SHP77 (cell line): ENCODE data around the gene PARP12.
A peak's percentile ranks its signal among the peaks of the same experiment; 100 is the strongest.

Source experiments
- DNase-seq, 2 experiments: peaks; one replicate each; lab custom pipeline; 2025; lab: John Stamatoyannopoulos, UW

Gene PARP12

DNA sequence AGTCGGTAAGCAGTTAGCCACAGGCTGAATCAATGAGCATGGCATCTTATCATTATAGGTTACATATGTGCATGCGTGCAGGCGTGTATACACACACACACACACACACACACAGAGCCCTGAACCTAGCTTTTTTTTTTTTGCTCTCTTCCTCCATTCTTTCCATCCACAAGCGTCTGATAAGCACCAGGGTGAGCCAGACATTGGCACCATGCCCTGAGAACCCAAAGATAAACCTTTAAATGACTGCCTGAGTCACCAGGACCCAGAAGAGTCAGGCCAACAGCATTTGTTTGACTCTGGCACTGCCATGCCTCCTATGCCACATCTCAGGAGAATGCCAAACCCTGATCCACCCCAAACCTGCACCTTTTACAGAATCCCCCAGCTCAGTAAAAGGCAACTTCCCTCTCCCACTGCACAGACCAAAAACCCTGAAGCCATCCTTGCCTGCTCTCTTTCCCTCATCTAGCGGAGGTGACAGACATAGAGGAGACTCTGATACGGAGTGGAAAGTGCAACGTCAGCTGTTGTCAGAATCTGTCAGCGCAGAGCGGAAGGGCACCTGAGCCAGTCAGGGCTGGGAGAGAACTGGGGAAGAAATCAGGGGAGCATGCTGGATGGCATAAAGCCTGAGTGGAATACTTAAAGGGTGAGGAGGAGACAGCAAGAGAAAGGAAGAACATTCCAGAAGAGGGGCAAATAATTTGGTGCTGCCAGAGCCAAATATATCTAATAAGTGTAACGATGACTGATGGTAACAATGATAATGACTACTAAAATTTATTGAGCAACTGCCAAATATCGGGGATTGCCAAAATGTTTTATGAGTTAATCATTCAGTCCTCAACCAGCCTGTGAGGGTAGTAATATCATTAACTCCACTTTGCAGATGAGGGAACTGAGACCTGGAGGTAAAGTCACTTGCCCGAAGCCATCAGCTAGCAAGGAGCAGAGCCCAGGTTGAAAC is 3.2 kb downstream of the PARP12 start:
- no peak for DNase-seq

DNA sequence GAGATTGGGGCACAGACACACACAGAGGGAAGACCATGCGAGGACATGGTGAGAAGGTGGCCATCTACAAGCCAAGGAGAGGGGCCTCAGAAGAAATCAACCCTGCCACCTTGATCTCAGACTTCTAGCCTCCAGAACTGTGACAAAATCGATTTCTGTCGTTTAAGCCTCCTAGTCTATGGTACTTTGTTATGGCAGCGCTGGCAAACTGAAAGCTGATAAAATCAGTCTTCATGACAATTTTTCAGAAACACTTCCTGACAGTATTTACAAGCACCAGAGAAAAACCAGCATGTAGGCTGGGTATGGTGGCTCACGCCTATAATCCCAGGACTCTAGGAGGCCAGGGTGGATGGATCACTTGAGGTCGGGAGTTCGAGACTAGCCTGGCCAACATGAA is 4.2 kb downstream of the PARP12 start:
- no peak for DNase-seq

DNA sequence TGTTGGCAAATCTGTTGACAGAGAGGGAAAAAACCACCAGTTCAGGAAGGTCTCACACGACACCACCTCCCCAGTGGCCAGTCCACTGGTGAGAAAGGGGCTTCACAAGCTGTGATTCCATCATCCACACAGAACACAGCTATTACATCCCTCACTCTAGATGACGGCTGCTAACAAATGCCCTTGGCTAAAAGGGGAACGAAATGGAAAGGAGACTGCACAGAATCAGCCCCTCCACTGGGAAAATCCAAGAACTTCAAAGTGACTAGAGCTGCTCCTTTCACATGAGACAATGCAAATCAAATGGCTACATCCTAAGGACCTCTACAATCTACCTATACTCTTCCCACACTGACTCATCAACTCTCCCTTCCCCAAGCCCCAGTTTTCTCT is 5.6 kb downstream of the PARP12 start:
- no peak for DNase-seq

DNA sequence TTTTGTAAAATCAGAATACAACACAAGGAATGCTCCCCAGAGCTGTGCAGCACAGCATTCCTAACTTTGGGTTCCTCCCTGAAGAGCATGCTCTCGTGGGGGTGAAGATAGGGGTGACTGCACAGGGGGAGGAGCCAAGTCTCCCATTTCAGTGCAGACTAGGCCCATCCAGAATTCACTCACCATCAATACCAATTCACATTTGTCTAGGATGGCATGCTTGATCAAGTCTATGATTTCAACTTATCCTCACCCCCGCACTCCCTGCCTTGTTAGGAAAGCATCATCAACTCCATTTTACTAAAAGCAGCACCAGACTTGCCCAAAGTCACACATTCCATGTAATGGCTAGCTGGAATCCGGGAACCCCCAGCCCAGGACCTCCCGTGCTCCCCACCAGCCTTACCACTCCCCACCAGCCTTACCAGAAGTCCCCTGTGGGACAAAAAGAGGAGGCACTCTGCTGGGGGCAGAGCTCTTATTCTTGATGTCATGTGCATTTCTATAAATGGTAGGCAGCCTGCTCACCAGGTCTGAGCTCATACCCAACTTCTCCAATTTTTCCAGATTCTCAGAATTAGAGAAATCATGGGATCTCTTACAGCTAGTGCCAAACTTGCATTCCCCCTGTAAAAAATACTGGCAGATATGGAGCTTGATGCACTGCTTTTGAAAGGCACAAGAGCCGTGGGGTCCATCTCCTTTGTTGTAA is 6.2 kb downstream of the PARP12 start:
- DNase-seq = no peak

DNA sequence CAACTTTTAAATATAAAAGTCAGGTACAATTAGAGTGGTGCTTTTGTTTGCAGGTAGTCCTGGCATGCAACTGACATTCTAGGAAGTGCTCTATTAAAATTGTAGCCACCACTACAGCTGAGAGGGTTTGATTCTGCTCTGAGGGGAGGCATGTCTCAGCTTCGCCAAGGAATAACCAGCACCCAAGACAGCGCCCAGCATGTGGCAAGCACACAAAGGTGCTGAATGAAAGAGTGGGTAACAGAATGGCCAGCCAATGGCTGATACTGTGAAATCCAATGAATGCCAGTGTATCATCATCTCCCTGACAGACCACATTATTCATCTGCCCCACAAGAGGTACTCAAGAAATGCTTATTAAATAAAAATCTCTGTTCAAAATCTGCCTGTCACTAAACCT is 6.9 kb downstream of the PARP12 start:
- DNase-seq = no peak

DNA sequence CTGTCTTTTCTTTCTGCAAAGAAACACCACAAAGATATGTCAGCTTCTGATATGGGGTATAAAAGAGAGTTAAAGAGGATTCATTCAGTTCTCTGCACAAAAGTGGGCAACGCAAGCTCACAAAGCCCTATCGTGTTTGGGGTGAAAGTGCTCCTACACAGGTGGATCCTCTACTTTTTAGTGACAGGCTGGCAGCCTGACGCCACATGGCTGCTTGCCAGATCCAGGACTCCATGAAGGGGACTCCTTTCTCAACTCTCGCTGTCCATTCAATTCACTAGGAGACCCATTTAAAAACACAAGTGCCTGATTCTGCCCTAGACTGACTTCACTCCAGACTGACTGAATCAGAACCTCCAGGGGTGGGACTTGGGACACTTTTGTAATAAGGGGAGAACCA is 8.0 kb downstream of the PARP12 start:
- DNase-seq = no peak

DNA sequence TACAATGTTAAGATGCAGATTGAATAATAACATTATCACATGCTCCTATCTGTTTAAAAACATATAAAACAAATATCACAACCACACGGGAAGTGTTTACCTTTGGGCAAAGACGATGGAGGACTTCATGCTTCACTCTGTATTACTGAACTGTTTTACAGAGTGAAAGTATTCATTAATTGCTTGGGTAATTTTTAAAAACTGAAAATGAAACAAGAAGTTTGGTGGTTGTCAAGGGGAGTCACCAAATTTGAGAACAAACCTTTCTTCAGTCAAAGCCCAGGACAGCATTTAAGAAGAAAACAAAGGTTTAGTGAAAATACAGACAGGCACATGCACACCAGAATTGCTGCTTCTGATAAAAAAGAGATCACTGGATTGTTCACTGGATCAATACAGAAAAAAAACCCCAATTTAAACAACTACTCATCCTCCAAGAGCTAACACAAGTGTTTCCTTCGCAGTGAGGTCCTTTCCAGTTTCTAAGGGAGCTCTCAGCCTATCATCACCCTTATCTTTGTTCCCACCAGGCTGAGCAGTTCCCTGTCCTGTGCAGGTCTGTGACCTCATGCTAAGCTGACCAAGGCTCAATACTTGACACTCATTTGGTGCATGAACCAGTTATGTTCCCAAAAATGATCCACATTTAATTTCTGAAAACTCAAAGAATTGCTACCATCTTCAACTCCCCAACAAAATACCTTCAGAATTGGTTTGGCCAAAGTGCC is 8.8 kb downstream of the PARP12 start:
- no peak for DNase-seq

DNA sequence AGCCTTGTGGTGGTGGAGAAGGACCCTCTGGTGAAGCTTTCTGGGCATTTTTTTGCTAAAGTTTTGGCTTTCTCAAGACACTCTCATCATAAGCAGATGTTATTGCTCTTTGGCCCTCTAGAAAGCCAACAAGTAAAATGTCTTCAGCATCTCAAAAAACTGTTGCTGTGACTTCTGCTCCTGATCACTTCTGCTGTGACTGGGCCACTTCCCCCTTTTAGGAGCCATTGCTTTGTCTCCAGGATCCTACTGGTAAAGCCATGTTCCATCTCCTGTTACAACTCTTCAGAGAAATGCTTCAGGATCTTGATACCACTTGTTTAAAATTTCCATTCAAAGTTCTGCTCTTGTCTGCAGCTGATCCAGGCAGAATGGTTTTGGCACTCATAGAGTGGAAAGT is 10.9 kb downstream of the PARP12 start:
- DNase-seq = no peak

DNA sequence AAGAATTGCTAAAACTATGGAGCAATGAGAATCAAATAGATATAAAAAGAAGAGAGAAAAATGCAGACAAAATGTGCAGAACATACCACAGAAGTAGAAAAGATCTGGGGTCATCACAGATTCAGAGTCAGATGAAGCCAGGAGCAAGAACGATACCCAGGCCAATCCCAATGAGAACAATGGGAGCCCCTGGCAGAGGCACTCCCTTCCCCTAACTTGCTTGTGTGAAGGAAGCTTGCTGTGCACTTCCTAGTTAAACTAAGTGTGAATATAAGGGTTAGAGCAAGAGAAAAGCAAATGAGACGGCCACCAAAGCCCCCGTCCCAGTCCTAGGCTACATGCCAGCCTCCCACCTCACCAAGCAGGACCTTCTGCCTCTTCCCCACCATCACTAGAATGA is 12.7 kb downstream of the PARP12 start:
- no peak for DNase-seq

DNA sequence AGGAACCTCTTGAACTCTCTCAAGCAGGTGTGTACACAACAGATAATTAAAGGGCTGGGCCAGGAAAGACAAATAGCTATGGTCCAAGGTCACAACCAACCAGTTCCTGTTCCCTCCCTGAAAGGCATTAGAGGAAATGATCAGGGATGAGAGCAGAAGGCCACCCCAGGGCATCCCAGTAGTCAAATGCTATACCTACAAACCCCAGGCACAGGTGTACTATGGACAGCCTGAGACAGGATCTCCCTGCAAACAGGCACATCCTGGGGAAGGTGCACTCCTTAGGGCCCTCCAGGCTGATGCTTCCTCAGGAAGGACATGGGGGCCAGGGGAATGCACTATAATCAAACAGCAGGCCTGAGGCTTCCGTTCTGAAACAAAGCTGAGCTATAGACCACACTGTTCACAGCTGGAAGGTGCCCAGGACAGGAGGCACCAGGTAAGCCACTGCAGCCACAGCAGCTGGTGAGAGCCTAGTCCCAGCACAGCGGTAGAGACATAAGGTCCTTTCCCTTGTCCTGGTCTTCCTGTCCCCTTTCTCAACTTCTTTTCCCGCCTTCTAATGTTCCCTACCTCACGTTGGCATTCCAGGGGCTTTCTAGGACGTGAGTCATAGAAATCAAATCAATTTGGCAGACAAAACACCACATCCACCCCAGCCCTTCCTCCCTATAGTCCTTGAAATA is 13.3 kb downstream of the PARP12 start:
- DNase-seq = peak; percentile 28 to 37

DNA sequence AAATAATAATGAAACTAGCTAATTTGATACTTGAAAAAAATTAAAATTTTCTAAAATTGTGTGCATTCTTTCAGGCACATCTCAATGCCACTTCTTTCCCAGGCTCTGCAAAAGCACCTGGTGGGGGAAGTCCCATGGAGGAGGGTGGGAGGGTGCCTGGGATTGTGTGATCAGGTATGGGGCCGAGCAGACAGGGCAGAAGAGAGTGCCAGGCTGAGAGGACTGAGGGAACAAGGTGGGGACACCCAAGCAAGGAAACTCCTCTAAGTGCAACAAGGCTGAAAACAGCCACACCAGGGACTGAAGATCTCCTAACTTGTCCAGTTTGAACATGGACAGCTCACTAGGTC is 13.8 kb downstream of the PARP12 start:
- no peak for DNase-seq

DNA sequence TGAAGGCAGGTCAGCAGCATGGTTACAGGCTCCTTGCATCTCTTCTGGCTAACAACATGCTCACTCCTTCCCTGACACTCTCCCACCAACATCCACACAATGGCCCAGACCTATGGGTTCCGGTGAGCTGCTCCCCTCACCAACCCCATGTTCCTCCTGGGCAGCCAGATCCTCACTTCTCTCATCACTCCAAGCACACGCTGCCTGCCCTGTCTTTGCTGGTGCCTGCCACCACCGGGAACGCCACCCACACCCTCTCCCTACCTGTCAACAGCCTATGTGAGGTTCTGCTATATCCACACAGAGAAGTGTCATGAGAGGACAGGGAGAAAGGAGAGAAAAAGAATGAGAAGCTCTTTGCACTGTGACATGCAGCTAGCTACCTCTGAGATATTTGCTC is 14.6 kb downstream of the PARP12 start:
- no peak for DNase-seq

DNA sequence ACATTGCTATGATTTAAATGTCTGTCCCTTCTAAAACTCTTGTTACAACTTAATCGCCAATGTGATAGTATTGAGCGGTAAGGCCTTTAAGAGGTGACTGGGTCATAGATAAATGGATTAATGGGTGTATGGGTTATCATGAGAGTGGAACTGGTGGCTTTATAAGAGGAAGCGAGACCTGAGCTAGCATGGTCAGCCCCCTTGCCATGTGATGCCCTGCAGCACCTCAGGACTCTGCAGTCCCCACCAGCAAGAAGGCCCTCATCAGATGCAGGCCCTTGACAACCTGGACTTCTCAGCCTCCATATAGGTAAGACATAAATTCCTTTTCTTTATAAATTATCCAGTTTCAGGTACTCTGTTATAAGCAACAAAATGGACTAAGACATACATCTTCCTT is 15.6 kb downstream of the PARP12 start:
- DNase-seq = no peak

DNA sequence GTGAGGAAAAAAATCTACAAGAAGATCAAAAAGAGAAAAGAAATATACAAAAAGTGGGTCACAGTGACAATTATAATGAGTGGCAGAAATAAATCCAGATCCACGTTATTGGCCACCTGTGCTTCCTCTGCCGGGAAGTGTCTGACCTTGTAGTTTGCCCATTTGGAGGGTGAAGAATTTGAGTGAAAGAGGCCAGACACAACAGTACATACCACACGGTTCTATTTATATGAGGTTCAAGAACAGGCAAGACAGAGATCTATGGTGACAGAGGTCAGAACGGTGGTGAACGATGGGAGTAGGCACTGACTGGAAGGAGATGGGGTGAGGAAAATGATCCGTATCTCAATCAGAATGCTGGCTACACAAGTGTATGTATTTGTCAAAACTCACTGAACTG is 17.1 kb downstream of the PARP12 start:
- DNase-seq = no peak

DNA sequence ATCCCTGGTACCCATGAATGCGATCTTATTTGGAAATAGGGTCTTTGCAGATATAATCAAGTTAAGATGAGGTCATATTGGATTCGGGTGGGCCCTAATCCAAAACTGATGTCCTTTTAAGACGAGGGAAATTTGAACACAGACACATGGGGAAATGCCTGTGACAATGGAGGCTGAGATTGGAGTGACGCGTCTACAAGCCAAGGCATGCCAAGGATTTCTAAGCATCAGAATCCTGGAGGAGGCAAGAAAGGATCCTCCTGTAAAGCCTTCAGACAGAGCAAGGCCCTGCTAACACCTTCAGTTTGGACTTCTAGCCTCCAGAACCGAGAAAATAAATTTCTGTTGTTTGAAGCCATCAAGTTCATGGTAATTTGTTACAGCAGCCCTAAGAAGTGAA is 18.5 kb downstream of the PARP12 start:
- DNase-seq = no peak

DNA sequence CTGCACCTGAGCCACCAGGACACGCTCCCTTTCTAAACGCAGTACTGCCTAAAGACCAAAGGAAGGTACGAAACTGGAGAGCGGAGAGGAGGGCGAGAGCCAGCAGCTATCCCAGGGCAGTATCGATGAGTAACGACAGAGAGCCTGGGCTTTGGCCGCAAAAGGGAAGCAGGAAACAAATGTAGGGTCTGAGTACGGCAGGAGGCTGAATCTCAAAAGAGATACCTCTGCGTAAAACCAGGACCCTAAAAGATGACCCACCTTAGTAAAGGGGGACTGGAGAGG is 20.4 kb downstream of the PARP12 start:
- no peak for DNase-seq

DNA sequence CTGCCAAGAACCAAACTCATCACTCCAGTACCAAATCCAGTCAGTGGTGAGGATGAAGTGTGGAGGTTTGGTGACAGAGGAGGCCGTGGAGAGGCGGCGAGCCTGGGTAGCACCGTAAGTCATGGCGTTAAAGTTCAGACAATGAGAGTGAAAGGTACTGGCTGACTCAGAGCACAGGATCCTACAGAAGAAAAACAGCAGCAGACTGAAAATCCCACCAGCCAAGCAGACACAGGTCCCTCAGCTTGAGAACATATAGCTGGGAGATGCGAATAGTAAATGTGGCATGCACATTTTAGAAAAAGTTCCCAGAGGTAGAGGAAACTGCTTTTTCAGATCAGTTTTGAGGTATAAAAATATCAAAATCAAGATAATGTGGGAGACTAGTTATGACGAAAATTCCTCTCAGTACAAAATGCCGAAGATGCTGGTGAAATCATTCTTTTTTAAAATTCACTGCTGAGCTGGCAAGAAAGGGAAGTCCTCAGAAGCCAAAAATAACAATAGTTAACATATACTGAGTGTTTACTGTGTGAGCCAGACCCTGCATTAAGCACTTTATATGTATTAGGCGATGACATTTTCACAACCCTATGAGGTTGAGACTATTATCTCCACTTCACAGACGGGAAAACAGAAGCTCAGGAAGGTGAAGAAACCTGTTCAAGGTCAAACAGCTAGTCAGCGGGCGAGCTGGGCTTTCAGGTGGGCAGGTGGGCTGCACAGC is 20.9 kb downstream of the PARP12 start:
- DNase-seq = no peak

DNA sequence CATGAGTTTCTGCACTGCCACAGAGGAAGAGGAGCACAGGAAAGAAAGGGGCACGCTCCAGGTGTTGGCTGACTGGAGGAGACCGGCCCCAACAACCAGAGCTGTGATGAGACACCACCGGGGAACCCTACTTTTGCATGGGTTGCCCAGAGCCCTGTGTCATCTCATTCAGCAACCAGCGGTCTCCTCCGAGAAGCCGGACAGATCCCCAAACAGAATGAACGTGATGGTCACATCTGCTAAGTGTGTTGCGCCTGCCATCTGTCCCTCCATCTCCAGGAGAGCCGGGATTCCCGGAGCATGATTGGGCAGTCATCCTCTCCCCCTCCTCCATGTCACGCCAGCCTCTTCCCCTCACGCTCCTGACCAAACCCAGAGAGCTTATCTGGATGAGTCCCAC is 22.9 kb downstream of the PARP12 start:
- no peak for DNase-seq

DNA sequence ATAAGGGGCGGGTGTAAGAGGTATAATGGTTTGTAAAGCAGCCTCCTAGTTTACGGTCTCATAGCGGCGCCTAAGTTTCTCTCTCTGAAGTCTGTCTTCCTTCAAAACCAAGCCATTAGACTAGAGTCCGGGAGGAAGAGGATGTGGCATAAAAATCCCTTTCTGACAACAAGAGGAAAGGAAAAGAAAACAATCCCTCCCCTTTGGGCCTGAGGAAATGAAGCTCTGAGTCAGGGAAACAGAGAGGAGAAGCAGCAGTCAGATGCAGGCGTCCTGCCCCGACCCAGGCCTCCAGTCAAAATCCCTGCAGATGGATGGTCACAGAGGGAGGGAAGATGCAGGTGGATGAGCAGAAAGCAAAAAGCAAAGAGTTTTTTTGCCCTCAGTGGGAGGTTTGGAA is 23.7 kb downstream of the PARP12 start:
- DNase-seq = no peak

DNA sequence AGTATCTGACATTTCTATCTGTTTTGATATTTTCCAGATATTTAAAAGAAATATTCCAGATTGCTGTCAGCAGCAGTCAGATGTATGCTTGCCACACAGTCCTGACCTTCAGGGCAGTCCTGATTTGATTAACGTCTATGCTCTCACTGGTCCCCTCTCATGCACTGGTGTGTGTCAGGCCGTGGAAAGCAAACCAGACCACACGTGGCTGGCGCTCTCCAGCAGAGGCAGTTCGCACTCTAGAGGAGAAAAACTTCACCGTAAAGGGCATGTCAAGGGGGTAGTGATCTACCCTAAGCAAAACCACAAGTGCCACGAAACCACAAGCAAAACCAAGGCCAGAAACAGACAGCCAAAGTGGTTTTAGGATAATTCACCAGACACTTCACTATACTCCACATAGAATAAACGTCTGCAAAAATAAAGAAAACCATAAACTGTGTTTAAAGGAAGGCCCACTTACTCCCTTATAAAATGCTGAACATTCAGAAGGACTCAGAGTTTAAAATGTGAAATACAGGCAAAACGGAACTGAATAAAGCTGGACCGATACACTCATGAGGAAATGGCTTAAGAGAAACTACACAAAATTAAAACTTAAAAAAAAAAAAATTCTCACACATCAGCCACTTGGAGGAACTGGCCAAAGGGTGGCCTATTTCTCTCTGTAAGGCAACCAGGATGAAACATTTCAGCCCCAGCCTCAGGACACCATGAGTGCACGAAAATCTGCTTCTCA is 26.4 kb downstream of the PARP12 start:
- no peak for DNase-seq
